Measurements from ENCODE around the gene FER.
"Not testable (repeated sequence)": the region's sequence is repeated elsewhere in the genome, so short reads cannot be mapped to it uniquely, and the experiment has no call there.

FER gene

DNA sequence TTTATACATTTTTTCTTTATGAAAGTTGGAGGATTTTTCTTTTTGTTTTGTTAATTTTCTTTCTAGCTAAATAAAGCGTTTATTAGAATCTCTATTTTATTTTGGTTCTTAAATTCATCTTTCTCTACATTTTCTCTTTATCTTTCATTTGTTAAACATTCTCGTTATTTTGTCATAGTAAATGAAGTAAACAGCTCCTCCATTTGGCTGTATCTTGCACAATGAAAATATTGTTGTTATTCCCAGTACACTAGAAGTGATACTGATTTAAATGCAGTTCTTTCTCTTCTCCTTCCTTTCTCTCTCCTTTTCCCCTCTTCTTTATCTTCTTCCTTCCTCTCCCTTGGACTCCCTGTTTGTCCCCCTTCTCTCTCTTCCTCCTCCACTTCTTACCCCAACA is 88.8 kb downstream of the FER start:
- no peak overlapping the region for H2AFZ ChIP-seq (ENCODE audit: low read depth, low read length, severe bottlenecking)
- no peaks in the 10 kb centered on the region for H3K9me3 ChIP-seq (ENCODE audit: insufficient read depth, low read length)
- H3K36me3 ChIP-seq (ENCODE audit: low read length), result peaks cover 3% of the 10 kb centered on the region; the same call in 1 of the 2 replicates
- no peaks in the 10 kb centered on the region for H4K20me1 ChIP-seq (ENCODE audit: low read depth, low read length)
- H3K27ac ChIP-seq (ENCODE audit: low read depth, low read length), result no peak overlapping the region
- H3K4me3 ChIP-seq (ENCODE audit: insufficient read depth, low read length, poor library complexity, severe bottlenecking), result no peak overlapping the region
- no peak overlapping the region for H3K4me2 ChIP-seq (ENCODE audit: low read depth, low read length, poor library complexity, severe bottlenecking)
- no peaks in the 10 kb centered on the region for H3F3A ChIP-seq (ENCODE audit: insufficient read depth)
- TF ChIP-seq EZH2phosphoT487 (conservative IDR thresholded peaks at IDR 0.05; ENCODE audit: low read length), result no peak
- TF ChIP-seq CTCF (IDR thresholded peaks at IDR 0.05; ENCODE audit: insufficient read depth, low read length, poor library complexity, severe bottlenecking), result no peak
- H3K79me2 ChIP-seq (ENCODE audit: insufficient read depth, low read length), result no peaks in the 10 kb centered on the region
- no peaks in the 10 kb centered on the region for H3K27me3 ChIP-seq (ENCODE audit: low read length)
- H3K9me2 ChIP-seq (replicated peaks; ENCODE audit: insufficient read depth, low read length), result no peaks in the 10 kb centered on the region
- H3K9ac ChIP-seq (ENCODE audit: low read length), result no peak overlapping the region

DNA sequence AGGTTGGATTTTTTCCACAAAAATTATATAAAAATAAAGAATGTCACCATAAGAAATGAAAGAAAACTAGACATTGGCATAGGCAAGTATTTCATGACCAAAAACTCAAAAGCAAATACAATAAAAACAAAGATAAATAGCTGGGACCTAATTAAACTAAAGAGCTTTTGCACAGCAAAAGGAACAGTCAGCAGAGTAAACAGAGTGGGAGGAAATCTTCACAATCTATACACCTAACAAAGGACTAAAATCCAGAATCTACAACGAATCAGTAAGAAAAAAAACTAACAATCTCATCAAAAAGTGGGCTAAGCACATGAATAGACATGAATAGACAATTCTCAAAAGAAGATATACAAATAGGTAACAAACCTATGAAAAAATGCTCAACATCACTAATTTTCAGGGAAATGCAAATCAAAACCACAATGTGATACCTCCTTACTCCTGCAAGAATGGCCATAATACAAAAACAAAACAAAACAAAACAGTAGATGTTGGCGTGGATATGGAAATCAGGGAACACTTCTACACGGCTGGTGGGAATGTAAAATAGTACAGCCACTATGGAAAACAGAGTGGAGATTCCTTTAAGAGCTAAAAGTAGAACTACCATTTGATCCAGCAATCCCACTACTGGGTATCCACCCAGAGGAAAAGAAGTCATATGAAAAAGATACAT is 94.7 kb downstream of the FER start:
- H3K4me3 ChIP-seq (ENCODE audit: insufficient read depth, low read length, poor library complexity, severe bottlenecking); H3K27me3 ChIP-seq (ENCODE audit: low read length); H3K9ac ChIP-seq (ENCODE audit: low read length); H3K4me2 ChIP-seq (ENCODE audit: low read depth, low read length, poor library complexity, severe bottlenecking); H4K20me1 ChIP-seq (ENCODE audit: low read depth, low read length); H3F3A ChIP-seq (ENCODE audit: insufficient read depth); H3K9me3 ChIP-seq (ENCODE audit: insufficient read depth, low read length); H3K36me3 ChIP-seq (ENCODE audit: low read length); H2AFZ ChIP-seq (ENCODE audit: low read depth, low read length, severe bottlenecking); H3K9me2 ChIP-seq (replicated peaks; ENCODE audit: insufficient read depth, low read length); H3K27ac ChIP-seq (ENCODE audit: low read depth, low read length); H3K79me2 ChIP-seq (ENCODE audit: insufficient read depth, low read length): not testable (repeated sequence)

GRCh38 chr5:108851129-108851528 is 103.4 kb downstream of the FER start:
- not testable (repeated sequence) for H3K9ac ChIP-seq (ENCODE audit: low read length); H3K9me3 ChIP-seq (ENCODE audit: insufficient read depth, low read length); H3F3A ChIP-seq (ENCODE audit: insufficient read depth); H4K20me1 ChIP-seq (ENCODE audit: low read depth, low read length); H3K9me2 ChIP-seq (replicated peaks; ENCODE audit: insufficient read depth, low read length); H3K79me2 ChIP-seq (ENCODE audit: insufficient read depth, low read length); H2AFZ ChIP-seq (ENCODE audit: low read depth, low read length, severe bottlenecking); H3K36me3 ChIP-seq (ENCODE audit: low read length); H3K27ac ChIP-seq (ENCODE audit: low read depth, low read length); H3K4me3 ChIP-seq (ENCODE audit: insufficient read depth, low read length, poor library complexity, severe bottlenecking); H3K27me3 ChIP-seq (ENCODE audit: low read length); H3K4me2 ChIP-seq (ENCODE audit: low read depth, low read length, poor library complexity, severe bottlenecking)

DNA sequence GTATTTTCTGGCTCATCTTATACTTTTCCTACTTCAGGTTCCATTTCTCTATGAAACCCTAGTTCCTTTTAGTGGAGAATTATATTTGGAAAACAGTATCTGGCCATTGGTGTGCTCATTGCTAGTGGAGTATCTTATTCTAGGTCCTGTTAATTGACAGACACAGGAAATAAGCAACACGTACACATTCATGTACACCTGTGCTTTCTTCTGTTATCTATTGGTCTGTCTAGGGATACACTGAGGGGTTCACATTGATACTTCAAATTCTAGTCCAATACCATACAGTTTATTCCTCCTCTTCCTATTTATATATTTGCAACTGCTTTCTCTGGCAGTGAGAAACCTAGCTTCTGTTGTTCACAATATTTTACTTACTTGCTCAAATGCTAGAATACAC is 110.2 kb downstream of the FER start:
- no peak for TF ChIP-seq CTCF (IDR thresholded peaks at IDR 0.05; ENCODE audit: insufficient read depth, low read length, poor library complexity, severe bottlenecking)
- TF ChIP-seq EZH2phosphoT487 (conservative IDR thresholded peaks at IDR 0.05; ENCODE audit: low read length), result no peak
- H3K36me3 ChIP-seq (ENCODE audit: low read length), result no peaks in the 10 kb centered on the region
- H3K27me3 ChIP-seq (ENCODE audit: low read length), result no peaks in the 10 kb centered on the region
- no peak overlapping the region for H3K9ac ChIP-seq (ENCODE audit: low read length)
- peak overlapping the region; percentile 5 for H3K4me3 ChIP-seq (ENCODE audit: insufficient read depth, low read length, poor library complexity, severe bottlenecking)
- no peaks in the 10 kb centered on the region for H3K9me2 ChIP-seq (replicated peaks; ENCODE audit: insufficient read depth, low read length)
- H3K9me3 ChIP-seq (ENCODE audit: insufficient read depth, low read length), result no peaks in the 10 kb centered on the region
- no peak overlapping the region for H3K27ac ChIP-seq (ENCODE audit: low read depth, low read length)
- H4K20me1 ChIP-seq (ENCODE audit: low read depth, low read length), result no peaks in the 10 kb centered on the region
- H3K4me2 ChIP-seq (ENCODE audit: low read depth, low read length, poor library complexity, severe bottlenecking), result peak overlapping the region; percentile 52
- H2AFZ ChIP-seq (ENCODE audit: low read depth, low read length, severe bottlenecking), result no peak overlapping the region
- H3F3A ChIP-seq (ENCODE audit: insufficient read depth), result 0 out of 2 replicates have a peak, but pooled peaks cover 4% of the 10 kb centered on the region
- no peaks in the 10 kb centered on the region for H3K79me2 ChIP-seq (ENCODE audit: insufficient read depth, low read length)

Measured in SU-DHL-6 (cell line).